Testis (tissue), 5 donors: Measurements from ENCODE around the gene OR56A1. TPM values are rescaled to one million over a fixed set of nuclear protein-coding genes. Genes with fewer than 3 reads are reported as not detected.
"Not testable (repeated sequence)": the region's sequence is repeated elsewhere in the genome, so short reads cannot be mapped to it uniquely, and the experiment has no call there.

Experiments used
- DNase-seq: peaks from one replicate; pipeline ENCODE4 v3.0.0-alpha.2; 2019
- H3K27ac ChIP-seq, 2 donors: fragments of 200-600 bp; sonication (generic); one replicate each; pipeline ENCODE4 v1.5.1; 2019
- H3K27me3 ChIP-seq: fragments of 200-600 bp; sonication (generic); one replicate; pipeline ENCODE4 v1.5.1; 2019
- H3K36me3 ChIP-seq: fragments of 200-600 bp; sonication (generic); one replicate; pipeline ENCODE4 v1.5.1; 2017; ENCODE audit warnings: low read depth; ENCODE audit errors: missing control alignments
- H3K4me1 ChIP-seq: fragments of 200-600 bp; sonication (generic); one replicate; pipeline ENCODE4 v1.5.1; 2019
- H3K4me3 ChIP-seq, 2 donors: fragments of 200-600 bp; sonication (generic); one replicate each; pipeline ENCODE4 v1.5.1; 2017 to 2019
- H3K9me3 ChIP-seq: fragments of 200-600 bp; sonication (generic); one replicate; pipeline ENCODE4 v1.5.1; 2017
- POLR2A ChIP-seq: fragments of 450-650 bp; IDR thresholded peaks from one replicate; pipeline ENCODE4 v1.6.1; 2017; ENCODE audit warnings: antibody characterized with exemption, mild to moderate bottlenecking, moderate library complexity
- WGBS, 2 donors: methylation state at CpG; one replicate each; pipeline ENCODE4 v1.1.5; 2018; 5-methylcytosine and 5-hydroxymethylcytosine counted together
- intact Hi-C: fragments of 100-400 bp; cut with DNase I; formaldehyde crosslinking; loops from one replicate; pipeline ENCODE4 v1.15.1; 2023; ENCODE audit warnings: low total_unique reads
- long read RNA-seq, 2 donors: transcript quantifications; one replicate each; lab custom pipeline, GENCODE V29; 2026
- polyA plus RNA-seq: library from polyadenylated mRNA; stranded (reverse); fragments of 350-450 nt; fragmentation: Illumina TruSeq; extraction: RNeasy Lipid Tissue Mini Kit (QIAGEN cat#74804); gene quantifications from one replicate; pipeline ENCODE4 v1.2.3, GENCODE V29; 2014; ENCODE audit warnings: low read depth, low replicate concordance; ENCODE audit not compliant: insufficient read depth
- total RNA-seq, 2 donors: library from RNA; depleted of rRNA; stranded (reverse); fragments of >200 nt; gene quantifications; one replicate each; pipeline ENCODE4 v1.2.3, GENCODE V29; 2016
- TF ChIP-seq, protein P1 (sequence below), 3 experiments: fragments of 450-650 bp in 2 of 3; fragments of 200-600 bp in 1 of 3; sonication (generic) in 1 of 3; IDR thresholded peaks; one replicate each; pipeline ENCODE4 v1.5.1; 2016 to 2019; ENCODE audit warnings: antibody characterized with exemption in 3 of 3, mild to moderate bottlenecking in 2 of 3, moderate library complexity in 1 of 3

Gene OR56A1, protein sequence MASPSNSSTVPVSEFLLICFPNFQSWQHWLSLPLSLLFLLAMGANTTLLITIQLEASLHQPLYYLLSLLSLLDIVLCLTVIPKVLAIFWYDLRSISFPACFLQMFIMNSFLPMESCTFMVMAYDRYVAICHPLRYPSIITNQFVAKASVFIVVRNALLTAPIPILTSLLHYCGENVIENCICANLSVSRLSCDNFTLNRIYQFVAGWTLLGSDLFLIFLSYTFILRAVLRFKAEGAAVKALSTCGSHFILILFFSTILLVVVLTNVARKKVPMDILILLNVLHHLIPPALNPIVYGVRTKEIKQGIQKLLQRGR
- total RNA-seq (under 1 TPM; 0.06 to 0.16 TPM), polyA plus RNA-seq (not detected)
- long read RNA-seq, donor 1, result 0 reads
- long read RNA-seq, donor 2, result 0 reads

- intact Hi-C loops, result no loop called here
These were observed at the start of gene OR56A1 for GRCh38 chr11:6030708-6031405. Gene OR56A1, minus strand, starts transcription at chr11:6030758. Its CDS starts 3,066 bp downstream, at chr11:6027692.

GRCh38 chr11:6079463-6079862, 48.9 kb upstream of the OR56A1 start:
- Histone ChIP-seq H3K36me3 (no peaks in the 10 kb centered on the region), H3K9me3 (no peaks in the 10 kb centered on the region), H3K4me1 (no peaks in the 10 kb centered on the region), H3K4me3 (no peak overlapping the region), H3K27ac (no peak overlapping the region), H3K27me3 (no peaks in the 10 kb centered on the region)
- no peak for TF ChIP-seq POLR2A
- TF ChIP-seq, protein P1, sequence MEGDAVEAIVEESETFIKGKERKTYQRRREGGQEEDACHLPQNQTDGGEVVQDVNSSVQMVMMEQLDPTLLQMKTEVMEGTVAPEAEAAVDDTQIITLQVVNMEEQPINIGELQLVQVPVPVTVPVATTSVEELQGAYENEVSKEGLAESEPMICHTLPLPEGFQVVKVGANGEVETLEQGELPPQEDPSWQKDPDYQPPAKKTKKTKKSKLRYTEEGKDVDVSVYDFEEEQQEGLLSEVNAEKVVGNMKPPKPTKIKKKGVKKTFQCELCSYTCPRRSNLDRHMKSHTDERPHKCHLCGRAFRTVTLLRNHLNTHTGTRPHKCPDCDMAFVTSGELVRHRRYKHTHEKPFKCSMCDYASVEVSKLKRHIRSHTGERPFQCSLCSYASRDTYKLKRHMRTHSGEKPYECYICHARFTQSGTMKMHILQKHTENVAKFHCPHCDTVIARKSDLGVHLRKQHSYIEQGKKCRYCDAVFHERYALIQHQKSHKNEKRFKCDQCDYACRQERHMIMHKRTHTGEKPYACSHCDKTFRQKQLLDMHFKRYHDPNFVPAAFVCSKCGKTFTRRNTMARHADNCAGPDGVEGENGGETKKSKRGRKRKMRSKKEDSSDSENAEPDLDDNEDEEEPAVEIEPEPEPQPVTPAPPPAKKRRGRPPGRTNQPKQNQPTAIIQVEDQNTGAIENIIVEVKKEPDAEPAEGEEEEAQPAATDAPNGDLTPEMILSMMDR (IDR thresholded peaks at IDR 0.05), result no peak
- intact Hi-C loops, result no loop called here
- 64 to 79% methylated on average over 4 of the region's 4 CpGs for WGBS, 2 donors
- DNase-seq, result no peak

More at GRCh38 chr11:6030708-6031405, at the start of gene OR56A1:
- Histone ChIP-seq H3K27me3 (no peaks in the 10 kb centered on the region), H3K36me3 (no peaks in the 10 kb centered on the region), H3K4me1 (no peaks in the 10 kb centered on the region), H3K9me3 (no peaks in the 10 kb centered on the region), H3K27ac (no peak within 1 kb of the TSS), H3K4me3 (no peak within 1 kb of the TSS)
- no peak for DNase-seq
- TF ChIP-seq, protein P1 (IDR thresholded peaks at IDR 0.05), result no peak
- TF ChIP-seq POLR2A, result no peak
- WGBS, 2 donors, result 78 to 89% methylated on average over 1 of the region's 1 CpG

DNA sequence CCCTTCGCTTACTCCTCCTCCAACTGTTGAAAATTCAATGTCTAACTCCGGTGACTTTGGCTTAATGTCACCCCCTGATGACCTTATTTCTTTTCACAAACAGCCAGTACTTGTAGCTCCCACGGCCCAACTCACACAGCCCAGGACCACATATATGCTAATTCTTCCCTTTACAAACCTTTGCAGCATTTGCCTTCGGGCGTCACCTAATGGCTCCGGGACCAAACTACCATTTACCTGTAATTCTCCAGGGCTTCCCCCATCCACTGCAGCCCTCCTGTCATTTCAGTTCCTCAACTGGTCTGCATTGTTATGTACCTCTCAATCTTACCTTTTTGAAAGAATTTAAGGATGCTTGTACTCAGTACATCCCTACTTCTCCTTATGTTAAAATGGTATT, 47.2 kb upstream of the OR56A1 start:
- no peak for DNase-seq
- Histone ChIP-seq H3K27ac (no peak overlapping the region), H3K9me3 (no peaks in the 10 kb centered on the region), H3K27me3 (no peaks in the 10 kb centered on the region), H3K4me3 (no peak overlapping the region), H3K4me1 (no peaks in the 10 kb centered on the region), H3K36me3 (no peaks in the 10 kb centered on the region)
- intact Hi-C loops, result no loop called here
- no peak for TF ChIP-seq POLR2A
- TF ChIP-seq, protein P1 (IDR thresholded peaks at IDR 0.05), result no peak
- 67 to 88% methylated on average over 6 of the region's 6 CpGs for WGBS, 2 donors

DNA sequence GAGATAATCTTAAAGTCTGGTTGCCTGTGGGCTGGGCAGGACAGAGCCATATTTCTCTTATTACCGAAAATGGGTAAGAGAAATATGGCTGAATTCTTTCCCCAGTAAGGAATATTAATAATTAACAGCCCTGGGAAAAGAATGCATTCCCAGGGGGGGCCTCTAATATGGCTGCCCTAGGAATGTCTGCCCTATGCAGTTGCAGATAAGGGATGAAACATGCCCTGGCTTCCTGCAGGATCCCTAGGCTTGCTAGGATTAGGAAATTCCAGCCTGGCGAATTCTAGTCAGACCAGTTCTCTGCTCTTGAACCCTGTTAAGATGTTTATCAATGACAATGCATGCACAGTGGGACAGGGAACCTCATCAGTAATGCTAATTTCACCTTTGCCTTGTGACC, 45.9 kb upstream of the OR56A1 start:
- H3K36me3 ChIP-seq, H3K9me3 ChIP-seq, H3K4me1 ChIP-seq, H3K4me3 ChIP-seq, H3K27ac ChIP-seq, intact Hi-C loops, H3K27me3 ChIP-seq, DNase-seq: not testable (repeated sequence)
- 63 to 75% methylated on average over 2 of the region's 2 CpGs for WGBS, 2 donors

GRCh38 chr11:6067502-6067901, 36.9 kb upstream of the OR56A1 start:
- TF ChIP-seq POLR2A, result no peak
- TF ChIP-seq, protein P1 (IDR thresholded peaks at IDR 0.05), result no peak
- intact Hi-C loops, result no loop called here

More at GRCh38 chr11:6067502-6067901, 36.9 kb upstream of the OR56A1 start:
- Histone ChIP-seq H3K27me3 (no peaks in the 10 kb centered on the region), H3K9me3 (no peaks in the 10 kb centered on the region), H3K36me3 (no peaks in the 10 kb centered on the region), H3K27ac (no peak overlapping the region), H3K4me3 (no peak overlapping the region), H3K4me1 (no peaks in the 10 kb centered on the region)
- 79 to 84% methylated on average over 4 of the region's 4 CpGs for WGBS, 2 donors
- DNase-seq, result no peak
